HEK293 (cell line): Measurements from ENCODE around the gene DND1.
A peak's percentile ranks its signal among the peaks of the same experiment; 100 is the strongest.

ENCODE experiments used
- EGR2 ChIP-seq: fragments of 450-650 bp; formaldehyde crosslinking; IDR thresholded peaks from 2 replicates; pipeline ENCODE4 v1.5.1; 2016; ENCODE audit warnings: low read depth, missing biosample characterization, missing genetic modification characterization
- SCRT1 ChIP-seq: fragments of 450-650 bp; formaldehyde crosslinking; IDR thresholded peaks from 2 replicates; pipeline ENCODE4 v1.5.1; 2016; ENCODE audit warnings: missing biosample characterization, missing genetic modification characterization, borderline replicate concordance
- SP2 ChIP-seq: fragments of 450-650 bp; formaldehyde crosslinking; IDR thresholded peaks from 2 replicates; pipeline ENCODE4 v1.5.1; 2016; ENCODE audit warnings: missing biosample characterization, missing genetic modification characterization
- SP3 ChIP-seq: fragments of 450-650 bp; formaldehyde crosslinking; IDR thresholded peaks from 2 replicates; pipeline ENCODE4 v1.5.1; 2016; ENCODE audit warnings: missing biosample characterization, missing genetic modification characterization
- ZBTB21 ChIP-seq: fragments of 450-650 bp; formaldehyde crosslinking; IDR thresholded peaks from 2 replicates; pipeline ENCODE4 v1.5.1; 2017; ENCODE audit warnings: missing biosample characterization, missing genetic modification characterization
- ZNF132 ChIP-seq: fragments of 450-650 bp; formaldehyde crosslinking; IDR thresholded peaks from 2 replicates; pipeline ENCODE4 v1.5.1; 2017; ENCODE audit warnings: missing biosample characterization, missing genetic modification characterization, borderline replicate concordance
- ZNF157 ChIP-seq: fragments of 450-650 bp; formaldehyde crosslinking; IDR thresholded peaks from 2 replicates; pipeline ENCODE4 v1.5.1; 2016; ENCODE audit warnings: missing biosample characterization, missing genetic modification characterization
- ZNF169 ChIP-seq: fragments of 450-650 bp; formaldehyde crosslinking; IDR thresholded peaks from 2 replicates; pipeline ENCODE4 v1.5.1; 2016; ENCODE audit warnings: missing biosample characterization, missing genetic modification characterization
- ZNF202 ChIP-seq: fragments of 450-650 bp; formaldehyde crosslinking; IDR thresholded peaks from 2 replicates; pipeline ENCODE4 v1.5.1; 2016; ENCODE audit warnings: missing biosample characterization, missing genetic modification characterization, borderline replicate concordance
- ZNF211 ChIP-seq: fragments of 450-650 bp; formaldehyde crosslinking; IDR thresholded peaks from 2 replicates; pipeline ENCODE4 v1.5.1; 2016; ENCODE audit warnings: low read depth, missing biosample characterization, missing genetic modification characterization
- ZNF24 ChIP-seq: fragments of 450-650 bp; formaldehyde crosslinking; IDR thresholded peaks from 2 replicates; pipeline ENCODE4 v1.5.1; 2016; ENCODE audit warnings: missing biosample characterization, missing genetic modification characterization
- ZNF433 ChIP-seq: fragments of 450-650 bp; formaldehyde crosslinking; IDR thresholded peaks from 2 replicates; pipeline ENCODE4 v1.5.1; 2016; ENCODE audit warnings: missing biosample characterization, missing genetic modification characterization, low read depth
- ZNF501 ChIP-seq: fragments of 450-650 bp; formaldehyde crosslinking; IDR thresholded peaks from 2 replicates; pipeline ENCODE4 v1.5.1; 2016; ENCODE audit warnings: missing biosample characterization, missing genetic modification characterization
- ZNF529 ChIP-seq: fragments of 450-650 bp; formaldehyde crosslinking; IDR thresholded peaks from 2 replicates; pipeline ENCODE4 v1.5.1; 2017; ENCODE audit warnings: missing genetic modification characterization, missing biosample characterization; ENCODE audit not compliant: insufficient replicate concordance
- ZNF544 ChIP-seq: fragments of 450-650 bp; formaldehyde crosslinking; IDR thresholded peaks from 2 replicates; pipeline ENCODE4 v1.5.0; 2017; ENCODE audit warnings: missing biosample characterization, missing genetic modification characterization
- ZNF621 ChIP-seq: fragments of 450-650 bp; formaldehyde crosslinking; IDR thresholded peaks from 2 replicates; pipeline ENCODE4 v1.5.1; 2017; ENCODE audit warnings: missing biosample characterization, missing genetic modification characterization
- ZNF623 ChIP-seq: fragments of 450-650 bp; formaldehyde crosslinking; IDR thresholded peaks from 2 replicates; pipeline ENCODE4 v1.5.1; 2016; ENCODE audit warnings: missing biosample characterization, missing genetic modification characterization
- ZNF660 ChIP-seq: fragments of 450-650 bp; IDR thresholded peaks from 2 replicates; pipeline ENCODE4 v1.5.1; 2018; ENCODE audit warnings: missing biosample characterization, mild to moderate bottlenecking, missing genetic modification characterization
- ZNF768 ChIP-seq: fragments of 450-650 bp; formaldehyde crosslinking; IDR thresholded peaks from 2 replicates; pipeline ENCODE4 v1.5.1; 2018; ENCODE audit warnings: missing biosample characterization, mild to moderate bottlenecking, missing genetic modification characterization
- ZNF843 ChIP-seq: fragments of 450-650 bp; formaldehyde crosslinking; IDR thresholded peaks from 2 replicates; pipeline ENCODE4 v1.5.1; 2016; ENCODE audit warnings: missing biosample characterization, missing genetic modification characterization
- ZSCAN30 ChIP-seq: fragments of 450-650 bp; IDR thresholded peaks from 2 replicates; pipeline ENCODE4 v1.5.1; 2018; ENCODE audit warnings: missing biosample characterization, mild to moderate bottlenecking, missing genetic modification characterization, moderate library complexity
- TF ChIP-seq, protein P1 (sequence below): fragments of 450-650 bp; formaldehyde crosslinking; IDR thresholded peaks from 2 replicates; pipeline ENCODE4 v1.5.1; 2016; ENCODE audit warnings: missing biosample characterization, missing genetic modification characterization
- TF ChIP-seq, protein P2 (sequence below): fragments of 450-650 bp; IDR thresholded peaks from 2 replicates; pipeline ENCODE4 v1.5.1; 2018; ENCODE audit warnings: missing biosample characterization, missing genetic modification characterization
- TF ChIP-seq, protein P3 (sequence below): fragments of 450-650 bp; formaldehyde crosslinking; IDR thresholded peaks from 2 replicates; pipeline ENCODE4 v1.5.1; 2016; ENCODE audit warnings: missing biosample characterization, missing genetic modification characterization
- TF ChIP-seq, protein P4 (sequence below): fragments of 450-650 bp; formaldehyde crosslinking; IDR thresholded peaks from 2 replicates; pipeline ENCODE4 v1.5.1; 2017; ENCODE audit warnings: missing biosample characterization, missing genetic modification characterization
- TF ChIP-seq, protein P5 (sequence below): fragments of 450-650 bp; formaldehyde crosslinking; IDR thresholded peaks from 2 replicates; pipeline ENCODE4 v1.5.1; 2016; ENCODE audit warnings: missing biosample characterization, missing genetic modification characterization, borderline replicate concordance
- TF ChIP-seq, protein P6 (sequence below): fragments of 450-650 bp; formaldehyde crosslinking; IDR thresholded peaks from 2 replicates; pipeline ENCODE4 v1.5.1; 2016; ENCODE audit warnings: missing biosample characterization, missing genetic modification characterization, low read depth

The DND1 gene

DNA sequence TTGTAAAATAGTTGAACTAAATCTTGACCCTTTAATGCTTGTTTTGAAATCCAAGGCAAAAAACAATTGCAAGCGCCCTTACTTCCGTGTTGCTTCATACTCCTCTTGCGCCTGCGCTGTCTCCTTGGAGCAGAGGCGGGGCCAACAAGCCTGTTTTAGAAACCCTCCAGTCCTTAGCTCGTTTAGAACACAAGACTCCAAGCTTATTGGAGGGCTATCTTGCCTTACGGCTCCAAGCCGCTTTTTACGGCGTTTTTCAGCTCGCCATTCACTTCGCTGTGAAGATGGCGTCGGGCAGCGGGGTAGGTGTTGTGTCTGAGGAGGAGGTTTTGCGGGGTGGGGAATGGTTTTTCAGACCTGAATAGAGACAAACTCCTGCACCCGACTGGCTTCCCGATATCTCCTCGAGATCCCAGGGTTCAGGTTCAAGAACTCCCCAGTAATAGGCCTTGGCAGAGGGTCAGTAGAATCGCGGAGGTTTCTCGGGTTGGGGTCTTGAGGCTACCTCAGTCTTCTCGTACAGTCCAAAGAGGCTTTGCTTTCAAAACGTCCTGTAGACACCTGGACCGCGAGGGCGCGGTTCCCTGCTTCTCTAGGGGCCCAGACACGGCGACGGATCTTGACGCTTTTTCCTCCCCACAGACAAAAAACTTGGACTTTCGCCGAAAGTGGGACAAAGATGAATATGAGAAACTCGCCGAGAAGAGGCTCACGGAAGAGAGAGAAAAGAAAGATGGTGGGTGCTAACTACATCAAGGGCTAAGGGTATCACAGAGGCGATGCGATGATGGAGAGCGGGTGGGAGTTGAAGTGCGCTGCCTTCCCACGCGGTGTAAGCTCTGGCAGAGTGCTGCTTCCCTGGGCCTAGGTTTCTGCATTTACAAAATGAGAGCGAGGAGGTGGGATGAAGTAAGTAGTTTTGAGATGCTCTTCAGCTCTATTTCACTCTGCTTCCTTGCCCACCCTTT lies 27.1 kb upstream of the DND1 start, which contains the start of gene ZMAT2 (continued):
- TF ChIP-seq ZNF132 (tag by site-specific recombination) (no peak), ZNF621 (no peak), ZNF660 (tag by site-specific recombination) (no peak; the same call in 1 of the 2 replicates), SP2 (tag by site-specific recombination) (peak; percentile 93), SCRT1 (tag by site-specific recombination) (no peak), ZNF433 (tag by site-specific recombination) (no peak), ZBTB21 (tag by site-specific recombination) (no peak; the same call in 1 of the 2 replicates), ZNF843 (tag by site-specific recombination) (no peak), SP3 (peak; percentile 92), ZNF529 (tag by site-specific recombination) (no peak), ZNF157 (no peak), ZNF202 (tag by site-specific recombination) (no peak), ZNF501 (tag by site-specific recombination) (peak; percentile 81; the same call in 1 of the 2 replicates), ZNF768 (tag by site-specific recombination) (no peak), ZNF169 (tag by site-specific recombination) (no peak), ZNF24 (tag by site-specific recombination) (no peak), EGR2 (peak; percentile 60; the same call in 1 of the 2 replicates), ZNF544 (no peak), ZNF623 (tag by site-specific recombination) (no peak), ZSCAN30 (tag by site-specific recombination) (no peak), ZNF211 (no peak)
- TF ChIP-seq, protein P1, sequence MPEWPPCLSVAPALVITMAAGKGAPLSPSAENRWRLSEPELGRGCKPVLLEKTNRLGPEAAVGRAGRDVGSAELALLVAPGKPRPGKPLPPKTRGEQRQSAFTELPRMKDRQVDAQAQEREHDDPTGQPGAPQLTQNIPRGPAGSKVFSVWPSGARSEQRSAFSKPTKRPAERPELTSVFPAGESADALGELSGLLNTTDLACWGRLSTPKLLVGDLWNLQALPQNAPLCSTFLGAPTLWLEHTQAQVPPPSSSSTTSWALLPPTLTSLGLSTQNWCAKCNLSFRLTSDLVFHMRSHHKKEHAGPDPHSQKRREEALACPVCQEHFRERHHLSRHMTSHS, result no peak
- TF ChIP-seq, protein P2, sequence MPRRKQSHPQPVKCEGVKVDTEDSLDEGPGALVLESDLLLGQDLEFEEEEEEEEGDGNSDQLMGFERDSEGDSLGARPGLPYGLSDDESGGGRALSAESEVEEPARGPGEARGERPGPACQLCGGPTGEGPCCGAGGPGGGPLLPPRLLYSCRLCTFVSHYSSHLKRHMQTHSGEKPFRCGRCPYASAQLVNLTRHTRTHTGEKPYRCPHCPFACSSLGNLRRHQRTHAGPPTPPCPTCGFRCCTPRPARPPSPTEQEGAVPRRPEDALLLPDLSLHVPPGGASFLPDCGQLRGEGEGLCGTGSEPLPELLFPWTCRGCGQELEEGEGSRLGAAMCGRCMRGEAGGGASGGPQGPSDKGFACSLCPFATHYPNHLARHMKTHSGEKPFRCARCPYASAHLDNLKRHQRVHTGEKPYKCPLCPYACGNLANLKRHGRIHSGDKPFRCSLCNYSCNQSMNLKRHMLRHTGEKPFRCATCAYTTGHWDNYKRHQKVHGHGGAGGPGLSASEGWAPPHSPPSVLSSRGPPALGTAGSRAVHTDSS (tag by site-specific recombination), result no peak
- TF ChIP-seq, protein P3, sequence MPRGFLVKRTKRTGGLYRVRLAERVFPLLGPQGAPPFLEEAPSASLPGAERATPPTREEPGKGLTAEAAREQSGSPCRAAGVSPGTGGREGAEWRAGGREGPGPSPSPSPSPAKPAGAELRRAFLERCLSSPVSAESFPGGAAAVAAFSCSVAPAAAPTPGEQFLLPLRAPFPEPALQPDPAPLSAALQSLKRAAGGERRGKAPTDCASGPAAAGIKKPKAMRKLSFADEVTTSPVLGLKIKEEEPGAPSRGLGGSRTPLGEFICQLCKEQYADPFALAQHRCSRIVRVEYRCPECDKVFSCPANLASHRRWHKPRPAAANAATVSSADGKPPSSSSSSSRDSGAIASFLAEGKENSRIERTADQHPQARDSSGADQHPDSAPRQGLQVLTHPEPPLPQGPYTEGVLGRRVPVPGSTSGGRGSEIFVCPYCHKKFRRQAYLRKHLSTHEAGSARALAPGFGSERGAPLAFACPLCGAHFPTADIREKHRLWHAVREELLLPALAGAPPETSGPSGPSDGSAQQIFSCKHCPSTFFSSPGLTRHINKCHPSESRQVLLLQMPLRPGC, result no peak
- TF ChIP-seq, protein P4, sequence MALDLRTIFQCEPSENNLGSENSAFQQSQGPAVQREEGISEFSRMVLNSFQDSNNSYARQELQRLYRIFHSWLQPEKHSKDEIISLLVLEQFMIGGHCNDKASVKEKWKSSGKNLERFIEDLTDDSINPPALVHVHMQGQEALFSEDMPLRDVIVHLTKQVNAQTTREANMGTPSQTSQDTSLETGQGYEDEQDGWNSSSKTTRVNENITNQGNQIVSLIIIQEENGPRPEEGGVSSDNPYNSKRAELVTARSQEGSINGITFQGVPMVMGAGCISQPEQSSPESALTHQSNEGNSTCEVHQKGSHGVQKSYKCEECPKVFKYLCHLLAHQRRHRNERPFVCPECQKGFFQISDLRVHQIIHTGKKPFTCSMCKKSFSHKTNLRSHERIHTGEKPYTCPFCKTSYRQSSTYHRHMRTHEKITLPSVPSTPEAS (tag by site-specific recombination), result no peak
- TF ChIP-seq, protein P5, sequence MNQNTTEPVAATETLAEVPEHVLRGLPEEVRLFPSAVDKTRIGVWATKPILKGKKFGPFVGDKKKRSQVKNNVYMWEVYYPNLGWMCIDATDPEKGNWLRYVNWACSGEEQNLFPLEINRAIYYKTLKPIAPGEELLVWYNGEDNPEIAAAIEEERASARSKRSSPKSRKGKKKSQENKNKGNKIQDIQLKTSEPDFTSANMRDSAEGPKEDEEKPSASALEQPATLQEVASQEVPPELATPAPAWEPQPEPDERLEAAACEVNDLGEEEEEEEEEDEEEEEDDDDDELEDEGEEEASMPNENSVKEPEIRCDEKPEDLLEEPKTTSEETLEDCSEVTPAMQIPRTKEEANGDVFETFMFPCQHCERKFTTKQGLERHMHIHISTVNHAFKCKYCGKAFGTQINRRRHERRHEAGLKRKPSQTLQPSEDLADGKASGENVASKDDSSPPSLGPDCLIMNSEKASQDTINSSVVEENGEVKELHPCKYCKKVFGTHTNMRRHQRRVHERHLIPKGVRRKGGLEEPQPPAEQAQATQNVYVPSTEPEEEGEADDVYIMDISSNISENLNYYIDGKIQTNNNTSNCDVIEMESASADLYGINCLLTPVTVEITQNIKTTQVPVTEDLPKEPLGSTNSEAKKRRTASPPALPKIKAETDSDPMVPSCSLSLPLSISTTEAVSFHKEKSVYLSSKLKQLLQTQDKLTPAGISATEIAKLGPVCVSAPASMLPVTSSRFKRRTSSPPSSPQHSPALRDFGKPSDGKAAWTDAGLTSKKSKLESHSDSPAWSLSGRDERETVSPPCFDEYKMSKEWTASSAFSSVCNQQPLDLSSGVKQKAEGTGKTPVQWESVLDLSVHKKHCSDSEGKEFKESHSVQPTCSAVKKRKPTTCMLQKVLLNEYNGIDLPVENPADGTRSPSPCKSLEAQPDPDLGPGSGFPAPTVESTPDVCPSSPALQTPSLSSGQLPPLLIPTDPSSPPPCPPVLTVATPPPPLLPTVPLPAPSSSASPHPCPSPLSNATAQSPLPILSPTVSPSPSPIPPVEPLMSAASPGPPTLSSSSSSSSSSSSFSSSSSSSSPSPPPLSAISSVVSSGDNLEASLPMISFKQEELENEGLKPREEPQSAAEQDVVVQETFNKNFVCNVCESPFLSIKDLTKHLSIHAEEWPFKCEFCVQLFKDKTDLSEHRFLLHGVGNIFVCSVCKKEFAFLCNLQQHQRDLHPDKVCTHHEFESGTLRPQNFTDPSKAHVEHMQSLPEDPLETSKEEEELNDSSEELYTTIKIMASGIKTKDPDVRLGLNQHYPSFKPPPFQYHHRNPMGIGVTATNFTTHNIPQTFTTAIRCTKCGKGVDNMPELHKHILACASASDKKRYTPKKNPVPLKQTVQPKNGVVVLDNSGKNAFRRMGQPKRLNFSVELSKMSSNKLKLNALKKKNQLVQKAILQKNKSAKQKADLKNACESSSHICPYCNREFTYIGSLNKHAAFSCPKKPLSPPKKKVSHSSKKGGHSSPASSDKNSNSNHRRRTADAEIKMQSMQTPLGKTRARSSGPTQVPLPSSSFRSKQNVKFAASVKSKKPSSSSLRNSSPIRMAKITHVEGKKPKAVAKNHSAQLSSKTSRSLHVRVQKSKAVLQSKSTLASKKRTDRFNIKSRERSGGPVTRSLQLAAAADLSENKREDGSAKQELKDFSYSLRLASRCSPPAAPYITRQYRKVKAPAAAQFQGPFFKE, result no peak
- TF ChIP-seq, protein P6, sequence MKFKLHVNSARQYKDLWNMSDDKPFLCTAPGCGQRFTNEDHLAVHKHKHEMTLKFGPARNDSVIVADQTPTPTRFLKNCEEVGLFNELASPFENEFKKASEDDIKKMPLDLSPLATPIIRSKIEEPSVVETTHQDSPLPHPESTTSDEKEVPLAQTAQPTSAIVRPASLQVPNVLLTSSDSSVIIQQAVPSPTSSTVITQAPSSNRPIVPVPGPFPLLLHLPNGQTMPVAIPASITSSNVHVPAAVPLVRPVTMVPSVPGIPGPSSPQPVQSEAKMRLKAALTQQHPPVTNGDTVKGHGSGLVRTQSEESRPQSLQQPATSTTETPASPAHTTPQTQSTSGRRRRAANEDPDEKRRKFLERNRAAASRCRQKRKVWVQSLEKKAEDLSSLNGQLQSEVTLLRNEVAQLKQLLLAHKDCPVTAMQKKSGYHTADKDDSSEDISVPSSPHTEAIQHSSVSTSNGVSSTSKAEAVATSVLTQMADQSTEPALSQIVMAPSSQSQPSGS (tag by site-specific recombination), result no peak
